ENCODE measurements around the gene TMEM130.

DNA sequence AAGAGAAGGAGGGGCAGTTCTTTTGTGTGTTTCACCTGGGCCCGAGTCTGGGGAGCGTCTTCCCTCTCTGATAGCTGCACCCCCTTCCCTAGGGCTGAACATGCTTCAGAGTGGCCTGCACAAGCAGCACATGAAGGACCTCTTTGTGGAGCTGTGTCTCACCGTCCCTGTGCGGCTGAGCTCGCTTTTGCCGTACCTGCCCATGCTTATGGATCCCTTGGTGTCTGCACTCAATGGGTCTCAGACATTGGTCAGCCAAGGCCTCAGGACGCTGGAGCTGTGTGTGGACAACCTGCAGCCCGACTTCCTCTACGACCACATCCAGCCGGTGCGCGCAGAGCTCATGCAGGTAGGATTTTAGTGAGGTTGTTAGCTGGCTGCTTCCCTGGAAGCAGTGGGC, 47.5 kb upstream of the TMEM130 start:
- TF ChIP-seq, protein P1, sequence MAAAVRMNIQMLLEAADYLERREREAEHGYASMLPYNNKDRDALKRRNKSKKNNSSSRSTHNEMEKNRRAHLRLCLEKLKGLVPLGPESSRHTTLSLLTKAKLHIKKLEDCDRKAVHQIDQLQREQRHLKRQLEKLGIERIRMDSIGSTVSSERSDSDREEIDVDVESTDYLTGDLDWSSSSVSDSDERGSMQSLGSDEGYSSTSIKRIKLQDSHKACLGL (CRISPR knock-in tag; IDR thresholded peaks at IDR 0.05; ENCODE audit: borderline replicate concordance, poor library complexity, severe bottlenecking), result no peak
- TF ChIP-seq ZBTB1 (CRISPR knock-in tag; IDR thresholded peaks at IDR 0.05; ENCODE audit: borderline replicate concordance, low read depth) (no peak), CBX1 (IDR thresholded peaks at IDR 0.05; ENCODE audit: low read depth) (no peak), POLR2AphosphoS5 (IDR thresholded peaks at IDR 0.05; ENCODE audit: control insufficient read depth, insufficient read depth, low read depth, low read length) (no peak), KAT8 (IDR thresholded peaks at IDR 0.05; ENCODE audit: low read depth) (no peak)
- TF ChIP-seq, protein P2, sequence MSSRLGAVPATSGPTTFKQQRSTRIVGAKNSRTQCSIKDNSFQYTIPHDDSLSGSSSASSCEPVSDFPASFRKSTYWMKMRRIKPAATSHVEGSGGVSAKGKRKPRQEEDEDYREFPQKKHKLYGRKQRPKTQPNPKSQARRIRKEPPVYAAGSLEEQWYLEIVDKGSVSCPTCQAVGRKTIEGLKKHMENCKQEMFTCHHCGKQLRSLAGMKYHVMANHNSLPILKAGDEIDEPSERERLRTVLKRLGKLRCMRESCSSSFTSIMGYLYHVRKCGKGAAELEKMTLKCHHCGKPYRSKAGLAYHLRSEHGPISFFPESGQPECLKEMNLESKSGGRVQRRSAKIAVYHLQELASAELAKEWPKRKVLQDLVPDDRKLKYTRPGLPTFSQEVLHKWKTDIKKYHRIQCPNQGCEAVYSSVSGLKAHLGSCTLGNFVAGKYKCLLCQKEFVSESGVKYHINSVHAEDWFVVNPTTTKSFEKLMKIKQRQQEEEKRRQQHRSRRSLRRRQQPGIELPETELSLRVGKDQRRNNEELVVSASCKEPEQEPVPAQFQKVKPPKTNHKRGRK (tag; IDR thresholded peaks at IDR 0.05), result no peak
- TF ChIP-seq, protein P3, sequence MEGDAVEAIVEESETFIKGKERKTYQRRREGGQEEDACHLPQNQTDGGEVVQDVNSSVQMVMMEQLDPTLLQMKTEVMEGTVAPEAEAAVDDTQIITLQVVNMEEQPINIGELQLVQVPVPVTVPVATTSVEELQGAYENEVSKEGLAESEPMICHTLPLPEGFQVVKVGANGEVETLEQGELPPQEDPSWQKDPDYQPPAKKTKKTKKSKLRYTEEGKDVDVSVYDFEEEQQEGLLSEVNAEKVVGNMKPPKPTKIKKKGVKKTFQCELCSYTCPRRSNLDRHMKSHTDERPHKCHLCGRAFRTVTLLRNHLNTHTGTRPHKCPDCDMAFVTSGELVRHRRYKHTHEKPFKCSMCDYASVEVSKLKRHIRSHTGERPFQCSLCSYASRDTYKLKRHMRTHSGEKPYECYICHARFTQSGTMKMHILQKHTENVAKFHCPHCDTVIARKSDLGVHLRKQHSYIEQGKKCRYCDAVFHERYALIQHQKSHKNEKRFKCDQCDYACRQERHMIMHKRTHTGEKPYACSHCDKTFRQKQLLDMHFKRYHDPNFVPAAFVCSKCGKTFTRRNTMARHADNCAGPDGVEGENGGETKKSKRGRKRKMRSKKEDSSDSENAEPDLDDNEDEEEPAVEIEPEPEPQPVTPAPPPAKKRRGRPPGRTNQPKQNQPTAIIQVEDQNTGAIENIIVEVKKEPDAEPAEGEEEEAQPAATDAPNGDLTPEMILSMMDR (IDR thresholded peaks at IDR 0.05 in 2 of 3, conservative IDR thresholded peaks at IDR 0.05 in 1 of 3; ENCODE audit: insufficient read depth in 2 of 3, low read depth in 1 of 3, low read length in 3 of 3), result no peak
- TF ChIP-seq, protein P4, sequence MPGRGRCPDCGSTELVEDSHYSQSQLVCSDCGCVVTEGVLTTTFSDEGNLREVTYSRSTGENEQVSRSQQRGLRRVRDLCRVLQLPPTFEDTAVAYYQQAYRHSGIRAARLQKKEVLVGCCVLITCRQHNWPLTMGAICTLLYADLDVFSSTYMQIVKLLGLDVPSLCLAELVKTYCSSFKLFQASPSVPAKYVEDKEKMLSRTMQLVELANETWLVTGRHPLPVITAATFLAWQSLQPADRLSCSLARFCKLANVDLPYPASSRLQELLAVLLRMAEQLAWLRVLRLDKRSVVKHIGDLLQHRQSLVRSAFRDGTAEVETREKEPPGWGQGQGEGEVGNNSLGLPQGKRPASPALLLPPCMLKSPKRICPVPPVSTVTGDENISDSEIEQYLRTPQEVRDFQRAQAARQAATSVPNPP (IDR thresholded peaks at IDR 0.05; ENCODE audit: borderline replicate concordance, insufficient read depth, insufficient read length), result no peak

Measured in K562 (cell line).